Epithelial cell of prostate (primary cell): ENCODE measurements around the gene CADPS.

Experiments used
- DNase-seq: peaks from one replicate; pipeline ENCODE4 v3.0.0-alpha.2; 2011; ENCODE audit warnings: low read depth, low spot score
- H3K27ac ChIP-seq: fragments of 450-650 bp; 2 replicates; pipeline ENCODE4 v1.5.1; 2017; ENCODE audit warnings: mild to moderate bottlenecking

CADPS gene

GRCh38 chr3:62405135-62405534 lies 470.1 kb downstream of the CADPS start:
- DNase-seq = no peak
- no peak overlapping the region for H3K27ac ChIP-seq

- DNase-seq = no peak
- no peak overlapping the region for H3K27ac ChIP-seq
These were observed 470.9 kb downstream of the CADPS start for GRCh38 chr3:62404321-62404720.

DNA sequence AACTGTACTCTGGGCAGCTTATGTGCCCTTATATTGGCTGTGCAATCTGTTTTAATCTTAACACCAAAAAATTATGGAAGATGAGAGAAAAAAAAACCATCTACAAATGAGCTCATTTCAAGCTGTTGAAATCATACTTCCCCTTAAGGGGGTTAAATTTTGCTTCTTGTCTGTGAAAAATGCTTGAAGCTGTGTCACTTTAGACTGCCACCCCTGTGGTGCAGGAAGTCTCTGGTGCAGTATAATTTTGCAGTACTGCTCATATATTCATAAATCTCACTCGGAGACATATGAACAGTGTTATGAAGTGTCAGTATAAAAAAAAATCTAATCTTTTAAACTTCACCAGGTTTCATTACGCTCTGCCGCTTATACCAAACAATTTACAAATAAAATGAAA lies 471.5 kb downstream of the CADPS start:
- no peak overlapping the region for H3K27ac ChIP-seq
- DNase-seq = no peak

GRCh38 chr3:62392626-62393292 lies 482.5 kb downstream of the CADPS start:
- DNase-seq = no peak
- no peak overlapping the region for H3K27ac ChIP-seq

GRCh38 chr3:62387251-62387650 lies 488.0 kb downstream of the CADPS start:
- DNase-seq = no peak
- H3K27ac ChIP-seq = no peak overlapping the region

GRCh38 chr3:62379321-62379798 lies 495.9 kb downstream of the CADPS start:
- H3K27ac ChIP-seq = no peak overlapping the region
- DNase-seq = no peak

DNA sequence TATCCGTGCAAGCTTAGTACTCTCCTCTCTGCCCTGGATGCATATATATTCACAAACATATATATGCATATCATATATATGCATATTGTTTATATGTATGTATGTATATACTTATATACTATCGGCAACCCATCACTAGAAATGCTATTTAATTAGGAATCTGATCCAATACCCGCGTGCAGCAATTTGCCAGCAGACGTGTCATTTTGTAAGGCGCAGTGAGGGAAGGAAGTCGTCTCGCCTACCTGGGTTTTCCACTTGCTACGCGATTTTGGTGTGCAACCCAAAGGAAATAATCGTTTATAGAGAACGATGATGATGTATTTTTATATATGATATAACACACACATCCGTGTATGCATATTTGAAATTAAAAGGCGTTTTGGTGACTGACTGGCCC lies 496.3 kb downstream of the CADPS start:
- H3K27ac ChIP-seq = no peak overlapping the region
- no peak for DNase-seq

DNA sequence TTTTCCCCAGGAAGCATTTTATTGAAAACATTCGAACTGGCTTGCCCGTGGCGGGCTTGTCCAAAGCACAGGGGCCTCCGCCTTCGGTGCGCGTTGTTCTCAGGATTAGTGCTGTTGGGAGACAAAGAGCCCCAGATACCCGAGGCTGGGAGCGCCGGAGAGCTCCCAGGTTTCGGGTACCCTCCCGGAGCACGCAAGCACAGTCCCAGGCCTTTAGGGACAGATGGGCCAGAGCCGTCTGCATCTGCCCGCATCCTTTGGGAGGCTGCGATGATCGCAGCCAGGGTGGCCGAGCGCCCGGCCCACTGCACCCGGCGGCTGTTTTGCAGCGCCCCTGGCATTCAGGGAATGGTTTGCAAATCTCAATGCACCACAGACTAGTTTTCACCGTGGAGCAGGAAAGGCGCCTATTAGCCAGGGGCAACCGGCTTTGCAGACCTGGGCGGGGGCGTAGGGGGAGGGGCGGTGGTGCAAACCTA lies 496.9 kb downstream of the CADPS start:
- H3K27ac ChIP-seq = no peak overlapping the region
- DNase-seq = no peak

DNA sequence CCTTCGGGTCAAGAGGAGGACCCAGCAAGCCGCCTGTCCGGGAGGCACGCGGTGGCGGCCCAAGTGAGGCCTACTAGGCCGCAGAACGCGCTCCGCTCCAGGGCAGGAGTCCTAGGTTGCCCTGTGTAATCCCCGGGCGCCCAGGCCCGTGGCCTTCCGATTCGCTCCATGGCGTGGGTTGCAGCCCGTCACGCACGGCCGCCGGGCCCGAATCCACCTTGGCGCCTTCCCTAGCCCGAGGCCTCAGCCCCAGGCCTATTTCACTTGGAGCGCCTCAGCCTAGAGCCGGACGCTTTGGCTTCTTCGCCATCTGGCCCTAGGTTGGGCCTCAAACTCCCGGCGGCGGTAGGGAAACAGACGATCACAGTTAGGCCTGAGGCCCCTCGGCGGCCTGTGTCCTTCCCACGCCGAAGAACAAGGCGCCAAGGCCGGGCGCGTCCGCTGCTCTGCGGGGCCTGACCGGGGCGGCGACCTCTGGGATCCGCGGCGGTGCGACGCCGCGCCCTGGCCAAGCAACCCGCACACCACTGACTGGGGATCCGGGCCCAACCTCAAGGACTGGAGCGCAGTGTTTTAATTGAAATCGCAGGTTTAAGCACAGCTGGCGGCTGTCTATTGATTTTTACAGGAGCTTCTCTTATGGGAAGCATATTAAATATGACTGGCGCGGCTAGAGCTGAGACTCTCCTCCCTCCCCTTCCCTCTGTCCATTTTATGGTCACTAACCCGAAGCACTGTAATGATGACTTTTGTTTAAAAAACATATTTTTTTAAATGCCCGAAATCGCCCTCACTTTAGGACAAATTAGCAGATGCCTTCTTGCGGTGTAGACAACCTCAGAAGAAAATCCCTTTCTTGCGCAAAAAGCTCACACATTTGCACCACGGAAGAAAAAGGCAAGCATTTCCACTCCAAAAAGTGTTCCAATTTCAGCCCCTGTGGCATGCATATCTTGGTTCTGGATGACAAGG lies 498.0 kb downstream of the CADPS start:
- no peak for DNase-seq
- H3K27ac ChIP-seq = no peak overlapping the region

- DNase-seq = no peak
- no peak overlapping the region for H3K27ac ChIP-seq
These were observed 498.8 kb downstream of the CADPS start for GRCh38 chr3:62376454-62376720.

DNA sequence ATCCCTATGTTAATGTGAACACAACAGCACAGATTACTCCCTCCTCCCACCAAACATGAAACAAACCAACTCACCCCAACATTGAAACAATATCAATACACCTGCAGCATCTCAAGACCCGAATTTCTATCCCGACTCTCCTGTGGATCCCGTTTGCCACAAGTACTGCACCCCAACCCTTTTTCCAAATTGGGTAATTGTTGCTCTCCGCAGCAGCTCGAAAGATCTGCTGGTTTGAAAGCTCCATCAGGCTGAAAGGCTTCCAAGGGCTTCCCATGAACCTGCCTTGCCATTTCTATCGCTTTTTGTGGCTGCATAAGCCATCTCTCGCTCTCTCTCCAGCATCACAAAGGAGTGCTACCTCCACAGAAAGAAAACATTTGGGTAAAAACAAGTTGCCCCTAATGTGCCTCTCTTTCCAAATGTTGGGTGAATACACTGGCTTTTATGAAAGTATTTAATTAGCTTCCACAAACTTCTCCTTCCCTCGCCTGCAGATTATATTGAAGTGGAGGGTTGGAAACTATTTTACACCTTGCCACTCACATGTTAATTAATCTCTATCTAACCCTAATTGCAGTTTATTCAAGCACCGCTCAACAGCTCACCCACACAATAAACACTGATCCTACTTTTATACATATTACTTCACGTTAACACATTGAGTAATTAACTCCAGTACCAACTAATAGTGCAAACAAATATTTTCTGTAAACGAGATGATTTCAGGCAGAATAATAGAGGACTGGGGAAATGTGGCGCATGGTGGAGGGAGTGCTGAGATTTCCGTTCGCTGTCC lies 499.4 kb downstream of the CADPS start:
- no peak overlapping the region for H3K27ac ChIP-seq
- DNase-seq = no peak

DNA sequence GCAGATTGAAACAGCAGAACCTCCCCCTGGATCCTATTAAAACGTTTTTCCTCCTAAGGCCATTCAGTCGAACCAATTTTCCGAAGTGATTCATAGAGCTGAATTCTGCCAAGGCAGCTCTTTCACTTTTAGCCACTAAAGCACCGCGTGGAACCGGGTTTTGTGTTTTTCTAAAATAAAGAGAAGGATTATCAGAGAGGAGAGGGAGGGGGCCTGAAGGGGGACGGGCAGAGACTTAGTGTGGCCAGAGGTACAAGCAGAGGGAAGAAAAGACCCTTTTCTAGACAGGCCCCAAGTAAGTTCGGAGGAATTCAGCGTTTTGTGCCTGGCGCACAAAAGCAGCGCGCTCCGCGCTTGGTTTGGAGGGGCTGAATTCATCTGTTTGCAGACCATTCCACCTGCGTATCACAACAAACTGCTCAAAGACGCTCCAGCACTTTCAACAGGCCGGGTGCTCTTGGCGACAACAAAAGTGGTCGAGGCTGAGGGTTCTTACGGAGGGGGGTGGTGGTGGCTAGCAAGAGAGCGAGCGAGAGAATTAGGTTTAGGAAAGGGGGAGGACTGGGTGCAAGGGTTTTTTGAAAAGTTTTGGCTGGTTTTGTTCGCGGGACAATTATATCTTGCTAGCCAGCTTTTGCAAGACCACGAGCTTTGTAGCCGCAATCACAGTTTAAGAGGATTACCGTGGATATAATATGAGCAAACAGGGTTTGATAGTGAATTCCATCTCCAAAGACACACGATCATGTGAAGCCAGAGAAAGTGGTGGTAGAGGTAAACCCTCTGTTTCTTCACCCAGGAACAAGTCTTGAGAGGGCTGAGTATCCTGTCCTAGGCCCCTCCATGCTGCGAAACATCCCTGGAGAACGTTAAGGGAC lies 500.6 kb downstream of the CADPS start:
- no peak for DNase-seq
- H3K27ac ChIP-seq = no peak overlapping the region

DNA sequence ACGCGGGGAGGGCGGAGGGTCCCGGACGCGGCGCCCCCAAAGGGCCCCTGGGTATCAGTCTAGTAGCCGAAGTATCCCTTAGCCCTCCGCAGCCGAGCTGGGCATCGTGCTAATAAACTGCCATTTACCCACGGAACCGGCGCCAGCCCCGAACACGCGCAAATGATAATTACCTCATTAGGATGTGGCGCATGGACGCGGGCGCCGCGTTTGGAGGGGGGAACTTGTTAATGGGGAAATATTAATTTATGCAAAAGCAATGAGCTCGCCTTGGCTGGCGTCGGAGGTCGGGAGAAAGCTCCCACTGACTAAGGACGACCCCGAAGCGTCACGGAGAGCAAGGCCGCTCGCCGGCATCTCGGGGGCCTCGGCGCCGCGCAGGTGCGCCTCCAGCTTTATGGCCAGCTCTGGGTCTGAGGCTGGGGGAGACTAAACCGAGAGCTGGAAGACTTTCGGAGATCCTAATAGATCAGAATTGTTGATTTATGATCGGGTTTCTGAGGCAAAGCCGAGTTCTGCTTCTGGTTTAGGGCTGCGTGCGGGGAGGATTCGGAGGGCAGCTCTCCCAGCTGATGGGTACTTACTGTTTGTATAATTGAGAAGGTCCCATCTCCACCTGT lies 501.4 kb downstream of the CADPS start:
- no peak overlapping the region for H3K27ac ChIP-seq
- DNase-seq = no peak

DNA sequence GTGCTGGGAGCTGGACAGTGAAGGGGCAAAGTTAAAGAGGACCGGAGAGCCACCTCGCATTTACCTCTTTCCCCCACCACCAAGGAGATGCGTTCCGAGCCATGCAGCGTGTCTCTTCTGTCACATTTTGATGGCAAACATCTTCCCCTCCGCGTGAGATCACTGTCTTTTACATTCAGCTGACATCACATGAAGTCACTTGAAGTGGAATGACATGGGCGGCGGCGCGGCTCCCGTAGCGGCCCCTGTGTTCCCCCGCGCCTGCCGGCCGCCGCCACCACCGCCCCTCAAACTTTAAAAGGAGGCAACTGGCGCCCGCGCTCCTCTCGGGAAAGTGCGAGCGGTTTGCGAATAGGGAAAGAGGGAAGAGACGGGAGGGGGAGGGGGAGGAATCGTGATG lies 502.0 kb downstream of the CADPS start, which contains the start of gene FEZF2:
FEZF2 (minus strand) TSS at position 336 of the 400 bp plus-strand sequence. CDS start 682 bp downstream, outside the sequence.
- no peak for DNase-seq

DNA sequence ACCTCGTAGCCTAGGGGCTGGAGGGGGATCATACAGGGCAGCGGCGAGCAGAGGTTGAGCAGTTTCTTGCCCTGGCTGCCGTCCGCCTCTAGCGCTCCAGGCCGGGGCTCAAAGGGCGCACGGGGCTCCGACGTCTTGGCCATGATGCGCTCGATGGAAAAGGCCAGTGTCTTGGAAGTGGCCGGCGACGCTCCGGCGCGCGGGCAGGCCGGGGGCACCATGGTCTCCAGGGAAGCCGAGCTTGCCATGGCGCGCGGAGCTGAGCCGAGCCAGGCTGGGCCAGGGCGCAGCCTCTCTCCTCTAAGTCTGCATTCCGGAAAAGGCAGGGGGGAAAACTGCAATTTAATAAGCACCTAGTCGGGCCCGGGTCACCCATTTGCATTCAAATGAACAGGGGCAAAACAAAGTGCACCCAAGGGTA lies 502.6 kb downstream of the CADPS start:
- DNase-seq = no peak
- no peak overlapping the region for H3K27ac ChIP-seq

More for the DNA sequence above, 502.0 kb downstream of the CADPS start, which contains the start of gene FEZF2:
- no peak within 1 kb of the TSS for H3K27ac ChIP-seq

DNA sequence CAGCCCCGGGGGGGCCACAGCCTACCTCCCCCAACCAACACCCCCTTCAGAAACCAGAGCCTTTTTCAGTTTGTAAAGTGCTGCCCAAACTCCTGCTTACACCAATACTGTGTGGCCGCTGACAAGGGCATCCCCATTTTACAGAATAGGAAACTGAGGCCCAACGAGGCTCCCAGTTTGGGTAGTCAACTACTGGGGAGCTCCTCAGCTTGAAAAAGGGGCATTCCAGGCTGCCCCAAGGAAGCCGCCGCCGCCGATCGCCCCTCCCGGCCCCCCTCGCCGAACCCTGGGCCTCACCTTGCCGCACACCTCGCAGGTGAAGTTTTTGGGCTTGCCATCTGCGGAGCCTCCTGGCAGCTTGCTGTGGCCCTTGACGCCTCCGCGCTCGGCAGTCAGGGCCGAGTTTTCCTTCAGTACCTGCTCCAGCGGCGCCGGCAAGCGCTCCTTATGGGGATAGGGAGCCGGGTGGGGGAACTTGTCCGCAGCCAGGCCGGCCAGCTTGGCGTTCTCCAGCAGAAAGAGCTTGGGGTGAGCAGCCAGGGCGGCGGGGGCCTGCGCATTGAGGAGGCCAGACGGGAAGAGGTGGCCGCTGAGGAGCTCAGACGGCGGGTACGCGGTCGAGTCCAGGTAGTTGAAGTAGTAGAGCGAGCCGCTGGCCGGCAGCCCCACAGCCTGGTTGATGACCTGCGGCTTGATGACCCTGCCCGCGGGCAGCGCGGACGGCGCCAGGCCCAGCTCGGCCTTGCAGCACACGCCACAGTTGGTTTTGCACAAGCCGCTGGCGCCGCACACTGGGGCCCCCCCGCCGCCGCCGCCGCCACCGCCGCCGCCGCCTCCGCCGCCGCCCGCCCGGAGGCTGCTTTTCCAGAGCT lies 503.3 kb downstream of the CADPS start:
- no peak overlapping the region for H3K27ac ChIP-seq

DNA sequence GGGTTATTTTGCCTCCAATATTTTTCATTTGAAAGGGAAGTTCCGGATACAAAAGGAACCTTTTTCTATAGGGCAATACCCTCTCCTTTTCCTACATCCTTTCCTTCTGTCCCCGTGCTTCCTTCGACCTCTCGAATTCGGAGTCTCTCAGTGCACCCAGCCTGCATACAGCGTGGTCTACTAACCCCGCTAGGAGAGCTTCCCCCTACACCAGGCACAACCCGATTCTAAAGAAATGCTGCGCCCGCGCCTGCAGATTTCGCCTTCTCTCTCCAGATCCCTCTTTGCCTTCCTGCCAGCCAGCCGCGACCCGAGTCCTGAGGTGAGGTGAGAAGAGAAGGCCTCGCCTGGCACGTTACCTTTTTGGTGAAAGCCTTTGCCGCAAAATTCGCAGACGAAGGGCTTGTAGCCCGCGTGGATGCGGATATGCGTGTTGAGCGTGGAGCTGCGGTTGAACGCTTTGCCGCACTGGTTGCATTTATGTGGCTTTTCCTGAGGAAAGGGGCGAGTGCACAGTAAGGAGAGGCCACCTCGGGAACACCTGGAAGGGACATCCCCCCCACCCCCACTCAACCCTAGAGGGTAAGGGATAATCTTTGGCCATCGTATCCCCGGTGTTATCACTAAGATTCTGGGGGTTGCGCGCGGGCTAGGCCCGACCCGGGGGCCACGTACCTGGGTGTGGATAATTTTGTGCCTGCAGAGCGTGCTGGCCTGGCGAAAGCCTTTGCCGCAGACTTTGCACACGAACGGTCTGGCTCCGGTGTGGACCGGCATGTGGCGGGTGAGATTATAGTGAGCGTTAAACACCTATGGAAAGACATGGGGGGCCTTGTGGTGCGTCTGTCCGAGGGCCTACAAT lies 504.1 kb downstream of the CADPS start:
- no peak for DNase-seq

More for the DNA sequence above, 503.3 kb downstream of the CADPS start:
- DNase-seq = no peak

More for the DNA sequence above, 504.1 kb downstream of the CADPS start:
- H3K27ac ChIP-seq = no peak overlapping the region
